Neural cell (in vitro differentiated cells): ENCODE results near the gene TMEM218.

ENCODE experiments used
- CTCF ChIP-seq: fragments of 450-650 bp; IDR thresholded peaks from 2 replicates; pipeline ENCODE4 v1.5.1; 2014; ENCODE audit warnings: antibody characterized with exemption, mild to moderate bottlenecking, moderate library complexity; ENCODE audit not compliant: poor library complexity, severe bottlenecking
- MXI1 ChIP-seq: fragments of 450-650 bp; conservative IDR thresholded peaks from 2 replicates; pipeline ENCODE4 v1.6.1; 2014; ENCODE audit warnings: antibody characterized with exemption, mild to moderate bottlenecking; ENCODE audit not compliant: poor library complexity, severe bottlenecking
- REST ChIP-seq: IDR thresholded peaks from 2 replicates; pipeline ENCODE4 v1.6.1; 2012; ENCODE audit warnings: borderline replicate concordance
- SMC3 ChIP-seq: fragments of 450-650 bp; conservative IDR thresholded peaks from 2 replicates; pipeline ENCODE4 v1.6.1; 2014; ENCODE audit warnings: antibody characterized with exemption, mild to moderate bottlenecking, moderate library complexity; ENCODE audit not compliant: poor library complexity
- TAF1 ChIP-seq: IDR thresholded peaks from 2 replicates; pipeline ENCODE4 v1.6.1; 2012; ENCODE audit warnings: low read depth

- TF ChIP-seq CTCF, result no peak
- no peak for TF ChIP-seq REST
- TF ChIP-seq SMC3, result no peak
- TF ChIP-seq MXI1, result no peak
- no peak for TF ChIP-seq TAF1
Measured at GRCh38 chr11:125132596-125132995, 21.2 kb upstream of the TMEM218 start.
